Measurements from ENCODE around the gene RNF144B. TPM values are rescaled to one million over a fixed set of nuclear protein-coding genes. Genes with fewer than 3 reads are reported as not detected.

RNF144B gene
- total and polyA plus RNA-seq, 10 donors, result 6.5 to 82.5 (median 45.3) TPM

GRCh38 chr6:18380158-18380836 is 6.9 kb upstream of the RNF144B start:
- peaks cover 0 to 28% (median 0%) of the 10 kb centered on the region in 7 donors for H3K27me3 ChIP-seq (replicated peaks in 1 of 7)
- H3K4me3 ChIP-seq, result no peak overlapping the region
- H3K9me3 ChIP-seq, result no peaks in the 10 kb centered on the region
- TF ChIP-seq POLR2A (IDR thresholded peaks at IDR 0.05) (no peak), CTCF (IDR thresholded peaks at IDR 0.05 in 8 of 11, conservative IDR thresholded peaks at IDR 0.05 in 3 of 11) (no peak), POLR2AphosphoS5 (IDR thresholded peaks at IDR 0.05) (no peak)
- H3K27ac ChIP-seq, result no peak overlapping the region
- no peaks in the 10 kb centered on the region for H3K36me3 ChIP-seq
- no peak for DNase-seq
- intact Hi-C loops (cut with DNase I; ENCODE audit: low total_unique reads), result no loop called here
- H3K4me1 ChIP-seq, result no peaks in the 10 kb centered on the region
- 67 to 86% (median 80%) methylated on average over 4 of the region's 4 CpGs for WGBS, 5 donors

- intact Hi-C loops (cut with DNase I; ENCODE audit: low total_unique reads), result no loop called here
- 81 to 93% (median 86%) methylated on average over 4 of the region's 4 CpGs for WGBS, 5 donors
- Histone ChIP-seq H3K4me3 (no peak overlapping the region), H3K27me3 (replicated peaks in 1 of 7) (peaks cover 0 to 26% (median 0%) of the 10 kb centered on the region in 7 donors), H3K27ac (no peak overlapping the region), H3K4me1 (no peaks in the 10 kb centered on the region), H3K9me3 (no peaks in the 10 kb centered on the region), H3K36me3 (no peaks in the 10 kb centered on the region)
- TF ChIP-seq CTCF (IDR thresholded peaks at IDR 0.05 in 8 of 11, conservative IDR thresholded peaks at IDR 0.05 in 3 of 11) (no peak), POLR2AphosphoS5 (IDR thresholded peaks at IDR 0.05) (no peak), POLR2A (IDR thresholded peaks at IDR 0.05) (no peak)
- no peak for DNase-seq
These were observed 6.3 kb upstream of the RNF144B start for GRCh38 chr6:18380851-18381250.

GRCh38 chr6:18383441-18383840 is 3.7 kb upstream of the RNF144B start:
- Histone ChIP-seq H3K4me3 (no peak overlapping the region), H3K9me3 (no peaks in the 10 kb centered on the region), H3K27ac (no peak overlapping the region), H3K4me1 (peaks cover 0 to 23% (median 17%) of the 10 kb centered on the region in 6 donors), H3K27me3 (replicated peaks in 1 of 7) (peaks cover 0 to 4% (median 0%) of the 10 kb centered on the region in 7 donors), H3K36me3 (no peaks in the 10 kb centered on the region)
- TF ChIP-seq POLR2A (IDR thresholded peaks at IDR 0.05) (no peak), CTCF (IDR thresholded peaks at IDR 0.05 in 8 of 11, conservative IDR thresholded peaks at IDR 0.05 in 3 of 11) (no peak), POLR2AphosphoS5 (IDR thresholded peaks at IDR 0.05) (no peak)
- WGBS, 5 donors, result 85 to 97% (median 94%) methylated on average over 2 of the region's 2 CpGs
- DNase-seq, result no peak
- intact Hi-C loops (cut with DNase I; ENCODE audit: low total_unique reads), result no loop called here

DNA sequence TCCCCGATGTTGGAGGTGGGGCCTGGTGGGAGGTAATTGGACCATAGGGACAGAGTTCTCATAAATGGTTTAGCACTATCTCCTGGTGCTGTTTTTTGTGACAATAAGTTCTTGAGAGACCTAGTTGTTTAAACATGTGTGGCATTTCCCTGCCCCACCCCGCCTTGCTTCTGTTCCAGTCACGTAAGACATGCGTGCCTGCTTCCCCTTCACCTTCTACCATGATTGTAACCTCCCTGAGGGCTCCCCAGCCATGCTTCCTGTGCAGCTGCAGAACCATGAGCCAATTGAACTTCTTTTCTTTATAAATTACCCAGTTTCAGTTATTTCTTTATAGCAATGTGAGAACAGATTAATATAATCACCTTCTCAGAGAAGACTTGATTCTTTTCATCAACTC is 2.5 kb upstream of the RNF144B start:
- 83 to 89% (median 87%) methylated on average over 4 of the region's 4 CpGs for WGBS, 5 donors
- no peak overlapping the region for H3K4me3 ChIP-seq
- no peak overlapping the region for H3K27ac ChIP-seq
- H3K27me3 ChIP-seq (replicated peaks in 1 of 7), result peaks cover 0 to 4% (median 0%) of the 10 kb centered on the region in 7 donors
- no peaks in the 10 kb centered on the region for H3K9me3 ChIP-seq
- H3K36me3 ChIP-seq, result no peaks in the 10 kb centered on the region
- no peak for DNase-seq
- TF ChIP-seq POLR2AphosphoS5 (IDR thresholded peaks at IDR 0.05), result no peak
- no peak for TF ChIP-seq CTCF (IDR thresholded peaks at IDR 0.05 in 8 of 11, conservative IDR thresholded peaks at IDR 0.05 in 3 of 11)
- no peak for TF ChIP-seq POLR2A (IDR thresholded peaks at IDR 0.05)
- H3K4me1 ChIP-seq, result peaks cover 0 to 32% (median 25%) of the 10 kb centered on the region in 6 donors
- intact Hi-C loops (cut with DNase I; ENCODE audit: low total_unique reads), result no loop called here

All from spleen (tissue), 11 donors.